ENCODE measurements around the gene CUL4A. TPM values are rescaled to one million over a fixed set of nuclear protein-coding genes. Genes with fewer than 3 reads are reported as not detected.
"Not testable (repeated sequence)": the region's sequence is repeated elsewhere in the genome, so short reads cannot be mapped to it uniquely, and the experiment has no call there.

Gene CUL4A
- total and polyA plus RNA-seq, 2 donors: 41.6 to 57.3 TPM

- H3K27me3 ChIP-seq (ENCODE audit: control insufficient read depth in 2 of 2, insufficient read depth in 1 of 2, low read length in 1 of 2); H3K27ac ChIP-seq (ENCODE audit: low read depth in 1 of 2, low read length in 1 of 2); H3K4me1 ChIP-seq (ENCODE audit: control insufficient read depth in 2 of 2, insufficient read depth in 2 of 2, low read length in 2 of 2); H3K9me3 ChIP-seq (ENCODE audit: control insufficient read depth in 2 of 2, insufficient read depth in 1 of 2, low read length in 1 of 2); DNase-seq (ENCODE audit: low read depth in 6 of 9, low spot score in 9 of 9); H3K4me3 ChIP-seq (ENCODE audit: low read length in 2 of 2): not testable (repeated sequence)
- whole genome bisulfite sequencing: 98% methylated on average over 23 of the region's 23 CpGs
- peaks cover 54 to 64% of the 10 kb centered on the region in 2 donors for H3K36me3 ChIP-seq (ENCODE audit: control insufficient read depth in 2 of 2, insufficient read depth in 2 of 2, low read length in 1 of 2)
Measured at GRCh38 chr13:113314895-113315470, 105.6 kb downstream of the CUL4A start.

- Histone ChIP-seq H3K36me3 (ENCODE audit: control insufficient read depth in 2 of 2, insufficient read depth in 2 of 2, low read length in 1 of 2) (peaks cover 57 to 68% of the 10 kb centered on the region in 2 donors), H3K27me3 (ENCODE audit: control insufficient read depth in 2 of 2, insufficient read depth in 1 of 2, low read length in 1 of 2) (no peaks in the 10 kb centered on the region), H3K4me1 (ENCODE audit: control insufficient read depth in 2 of 2, insufficient read depth in 2 of 2, low read length in 2 of 2) (no peaks in the 10 kb centered on the region), H3K9me3 (ENCODE audit: control insufficient read depth in 2 of 2, insufficient read depth in 1 of 2, low read length in 1 of 2) (no peaks in the 10 kb centered on the region), H3K27ac (ENCODE audit: low read depth in 1 of 2, low read length in 1 of 2) (no peak overlapping the region), H3K4me3 (ENCODE audit: low read length in 2 of 2) (no peak overlapping the region)
- no peak for DNase-seq (ENCODE audit: low read depth in 6 of 9, low spot score in 9 of 9)
- 100% methylated on average over 5 of the region's 5 CpGs for WGBS
Measured at GRCh38 chr13:113315992-113316391, 106.6 kb downstream of the CUL4A start.

Other genes with a start within 250 kb of the CUL4A start
- 13.0 TPM for gene MCF2L, start 240.4 kb upstream of the CUL4A start, total RNA-seq
- 28.6 TPM for gene MCF2L, start 240.4 kb upstream of the CUL4A start, polyA plus RNA-seq
- gene F7, start 103.8 kb upstream of the CUL4A start, total RNA-seq: 0.24 TPM
- 0.14 TPM for gene F7, start 103.8 kb upstream of the CUL4A start, polyA plus RNA-seq
- 2.7 TPM for gene F10, start 86.8 kb upstream of the CUL4A start, total RNA-seq
- gene F10, start 86.8 kb upstream of the CUL4A start, polyA plus RNA-seq: 1.4 TPM
- gene PROZ, start 51.0 kb upstream of the CUL4A start, total RNA-seq: 0.05 TPM
- 0.07 TPM for gene PROZ, start 51.0 kb upstream of the CUL4A start, polyA plus RNA-seq
- 53.6 TPM for gene PCID2, start 944 bp upstream of the CUL4A start, total RNA-seq
- gene PCID2, start 944 bp upstream of the CUL4A start, polyA plus RNA-seq: 63.3 TPM
- 50.7 TPM for gene LAMP1, start 87.6 kb downstream of the CUL4A start, total RNA-seq
- gene LAMP1, start 87.6 kb downstream of the CUL4A start, polyA plus RNA-seq: 85.4 TPM
- gene GRTP1, start 154.5 kb downstream of the CUL4A start, total RNA-seq: 2.2 TPM
- 5.0 TPM for gene GRTP1, start 154.5 kb downstream of the CUL4A start, polyA plus RNA-seq
- 1.2 TPM for gene ADPRHL1, start 243.9 kb downstream of the CUL4A start, total RNA-seq
- 1.6 TPM for gene ADPRHL1, start 243.9 kb downstream of the CUL4A start, polyA plus RNA-seq

Measured in thymus (tissue), 11 donors.